GM19240 (cell line): ENCODE measurements around the gene PHLDA2.

Source experiments
- DNase-seq: peaks from one replicate; pipeline ENCODE4 v3.0.0; 2011; ENCODE audit warnings: low spot score; ENCODE audit not compliant: insufficient read length

Gene PHLDA2

DNA sequence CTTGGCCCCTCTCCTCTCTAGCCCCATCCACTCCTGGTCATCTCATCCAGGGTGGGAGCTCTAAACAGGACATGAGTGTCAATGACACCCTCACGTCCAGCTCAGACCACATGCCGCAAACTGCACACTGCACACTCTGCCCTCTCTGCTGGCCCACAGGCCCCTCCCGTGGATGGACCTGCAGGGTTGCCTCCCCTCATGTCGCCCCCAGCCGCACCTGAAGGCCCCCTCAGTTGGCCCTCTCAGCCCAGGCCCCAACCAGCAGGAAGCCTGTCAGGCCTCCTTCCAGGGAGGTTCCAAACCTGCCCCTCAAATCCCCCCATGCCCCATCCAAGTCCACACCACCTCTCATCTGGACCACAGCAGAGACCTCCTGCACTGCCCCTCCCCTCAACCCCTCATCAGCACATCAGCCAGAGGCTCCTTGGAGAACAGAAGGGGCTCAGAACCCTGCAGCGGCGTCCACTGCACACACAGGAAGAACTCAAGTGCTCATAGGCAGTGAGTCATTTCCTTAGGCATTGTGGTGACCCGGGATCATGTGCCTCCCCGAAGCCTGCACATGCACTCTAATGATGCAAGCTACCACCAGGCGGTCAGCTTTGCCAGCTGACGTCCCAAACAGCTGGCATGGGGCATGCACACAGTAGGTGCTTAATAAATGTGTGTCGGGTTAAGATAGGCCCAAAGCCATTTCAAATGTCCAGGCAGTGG, 30.7 kb downstream of the PHLDA2 start:
- no peak for DNase-seq

DNA sequence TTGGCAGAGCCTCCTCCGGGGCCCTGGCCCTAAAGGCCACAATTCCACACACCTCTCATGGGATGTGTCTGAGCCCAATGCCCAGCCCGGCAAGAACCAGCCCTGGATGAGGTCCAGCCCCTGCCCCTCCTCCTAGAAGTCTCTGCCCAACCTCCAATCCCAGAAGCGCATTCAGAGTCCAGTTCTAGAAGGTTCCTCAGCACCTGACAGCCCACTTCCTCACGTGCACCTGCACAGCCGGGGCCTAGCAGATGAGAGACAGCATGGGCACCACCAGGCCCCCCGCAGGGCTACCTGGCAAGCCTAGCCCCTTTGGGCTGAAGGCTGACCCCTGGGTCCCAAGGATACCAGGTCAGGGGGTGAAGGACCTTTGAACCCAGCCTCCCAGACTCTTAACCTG, 32.2 kb downstream of the PHLDA2 start:
- DNase-seq = no peak

GRCh38 chr11:2896047-2896446, 33.2 kb downstream of the PHLDA2 start:
- no peak for DNase-seq

DNA sequence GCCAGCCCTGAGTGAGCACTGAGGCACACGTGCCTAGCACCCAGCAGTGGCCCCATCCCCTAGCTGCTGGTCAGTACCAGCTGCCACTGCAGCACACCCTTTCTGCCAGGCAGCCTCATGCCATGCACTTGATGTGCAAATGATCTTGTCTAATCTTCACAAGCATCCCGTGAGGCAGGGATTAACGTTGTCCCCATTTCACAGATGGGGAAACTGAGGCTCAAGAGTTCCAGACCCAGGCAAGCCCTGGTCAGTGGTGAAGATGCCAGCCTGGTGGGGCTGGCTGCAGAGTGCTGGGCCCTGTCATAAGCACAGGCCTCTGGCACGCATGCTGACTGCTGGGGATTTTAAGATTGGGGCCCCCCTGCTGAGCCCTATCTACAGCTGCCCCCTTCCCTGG, 35.3 kb downstream of the PHLDA2 start:
- DNase-seq = no peak

GRCh38 chr11:2892967-2893528, 36.2 kb downstream of the PHLDA2 start:
- no peak for DNase-seq

DNA sequence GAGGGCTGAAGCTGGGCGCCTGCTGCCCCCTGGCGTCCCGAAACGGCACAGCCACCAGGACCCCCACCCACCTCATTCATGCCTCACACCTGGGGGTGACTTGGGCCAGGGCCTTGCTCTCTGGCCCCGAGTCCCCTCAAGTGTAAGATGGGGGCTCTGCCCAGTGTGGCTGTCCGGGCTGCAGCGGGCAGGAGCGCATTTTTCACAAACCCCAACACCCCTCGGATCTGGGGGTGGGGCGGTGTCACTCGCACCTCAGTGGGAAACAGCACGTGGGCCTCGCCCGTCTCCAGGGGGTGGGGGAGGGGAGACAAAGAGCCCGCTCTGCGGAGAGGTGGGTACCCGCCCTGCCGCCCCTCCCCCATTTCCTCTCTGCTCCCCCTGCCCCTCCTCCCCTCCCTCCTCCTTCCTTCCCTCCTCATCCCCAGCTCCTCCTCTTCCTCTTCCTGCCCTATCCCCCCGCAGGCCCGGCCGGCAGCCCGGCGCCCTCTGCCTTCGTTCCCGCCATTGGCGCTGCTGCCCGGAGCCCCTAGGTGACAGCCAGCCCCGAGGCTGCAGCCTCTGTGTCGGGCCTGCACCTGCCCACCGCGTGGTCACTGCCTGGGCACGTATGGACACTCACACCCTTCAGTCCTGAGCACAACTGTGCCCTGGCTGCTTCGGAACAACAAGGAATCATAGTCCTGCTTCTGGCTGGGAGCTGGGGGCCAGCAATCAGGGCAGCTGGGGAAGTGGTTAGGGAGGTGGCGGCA, 36.8 kb downstream of the PHLDA2 start:
- DNase-seq = no peak

- no peak for DNase-seq
Observed at GRCh38 chr11:2891326-2892214, 37.6 kb downstream of the PHLDA2 start.

- DNase-seq = no peak
Observed at GRCh38 chr11:2890466-2891294, 38.5 kb downstream of the PHLDA2 start.

DNA sequence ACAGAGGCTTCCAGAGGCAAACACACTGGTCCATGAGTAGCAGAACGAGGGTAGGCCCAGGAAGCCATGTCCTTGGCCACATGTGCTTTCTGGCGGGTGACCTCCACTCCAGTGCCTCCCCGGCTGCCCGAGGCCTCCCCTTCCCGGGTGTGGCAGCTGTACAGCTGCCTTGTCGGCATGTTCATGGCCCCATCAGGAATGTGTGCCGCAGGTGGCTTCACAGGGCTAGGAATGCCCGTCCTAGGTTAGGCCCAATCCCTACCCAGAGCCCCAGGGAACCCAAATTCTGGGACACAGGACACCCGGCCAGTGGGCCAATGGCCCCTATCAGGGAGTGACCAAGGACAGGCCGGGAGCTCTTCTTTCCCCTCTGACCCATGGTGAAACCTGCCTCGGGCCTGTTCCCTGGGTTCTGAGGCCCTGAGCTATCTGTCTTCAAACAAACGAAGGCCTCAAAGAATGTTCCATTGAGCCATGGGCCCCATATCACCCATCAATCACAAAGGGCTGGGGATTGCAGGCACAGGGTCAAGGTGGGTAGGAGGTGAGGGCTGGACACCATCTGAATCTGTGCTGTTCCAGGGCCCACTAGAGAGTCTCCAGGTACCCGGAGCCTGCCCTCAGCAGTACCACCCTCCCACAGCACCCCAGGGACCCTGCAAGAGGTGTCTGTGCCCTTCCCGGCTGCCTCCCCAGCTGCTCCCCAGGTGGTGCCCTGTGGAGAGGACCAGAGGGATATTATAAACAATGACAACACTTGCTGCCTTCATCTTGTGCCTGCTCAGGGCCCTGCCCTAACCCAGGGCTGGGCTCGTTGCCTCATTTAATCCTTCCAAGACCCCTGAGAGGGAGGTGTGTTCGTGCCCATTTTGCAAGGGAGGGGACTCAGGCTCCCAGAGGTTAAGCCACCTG, 39.6 kb downstream of the PHLDA2 start:
- no peak for DNase-seq

DNA sequence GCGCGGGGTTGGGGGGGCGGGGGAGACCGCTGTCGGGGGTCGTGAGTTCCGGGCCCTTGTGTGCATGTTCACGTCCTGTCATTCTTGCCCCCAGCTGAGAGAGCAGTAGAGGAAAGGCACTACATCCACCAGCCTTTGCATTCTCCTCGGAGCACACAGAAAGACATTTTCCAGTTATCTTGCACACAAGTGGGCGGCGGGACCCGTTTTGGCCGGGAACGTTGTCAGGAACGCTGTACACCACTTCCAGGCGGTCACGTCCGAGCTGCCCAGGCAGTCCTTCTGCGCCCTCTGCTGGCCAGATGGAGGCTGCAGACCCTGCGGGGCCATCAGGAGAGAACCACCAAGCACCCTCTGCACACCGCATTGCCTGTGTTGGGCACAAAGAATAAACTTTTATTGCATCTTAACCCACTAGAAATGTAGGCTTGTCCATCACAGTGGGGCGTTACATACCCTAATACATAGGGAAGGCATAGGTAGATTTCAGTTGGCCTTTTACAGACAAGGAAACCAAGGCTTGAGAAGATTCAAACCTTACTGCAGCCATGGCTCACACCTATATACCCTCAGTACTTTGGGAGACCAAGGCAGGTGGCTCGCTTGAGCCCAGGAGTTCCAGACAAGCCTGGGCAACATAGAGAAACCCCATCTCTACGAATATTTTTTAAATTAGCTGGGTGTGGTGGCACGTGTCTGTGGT, 40.8 kb downstream of the PHLDA2 start:
- peak; percentile 84 for DNase-seq

DNA sequence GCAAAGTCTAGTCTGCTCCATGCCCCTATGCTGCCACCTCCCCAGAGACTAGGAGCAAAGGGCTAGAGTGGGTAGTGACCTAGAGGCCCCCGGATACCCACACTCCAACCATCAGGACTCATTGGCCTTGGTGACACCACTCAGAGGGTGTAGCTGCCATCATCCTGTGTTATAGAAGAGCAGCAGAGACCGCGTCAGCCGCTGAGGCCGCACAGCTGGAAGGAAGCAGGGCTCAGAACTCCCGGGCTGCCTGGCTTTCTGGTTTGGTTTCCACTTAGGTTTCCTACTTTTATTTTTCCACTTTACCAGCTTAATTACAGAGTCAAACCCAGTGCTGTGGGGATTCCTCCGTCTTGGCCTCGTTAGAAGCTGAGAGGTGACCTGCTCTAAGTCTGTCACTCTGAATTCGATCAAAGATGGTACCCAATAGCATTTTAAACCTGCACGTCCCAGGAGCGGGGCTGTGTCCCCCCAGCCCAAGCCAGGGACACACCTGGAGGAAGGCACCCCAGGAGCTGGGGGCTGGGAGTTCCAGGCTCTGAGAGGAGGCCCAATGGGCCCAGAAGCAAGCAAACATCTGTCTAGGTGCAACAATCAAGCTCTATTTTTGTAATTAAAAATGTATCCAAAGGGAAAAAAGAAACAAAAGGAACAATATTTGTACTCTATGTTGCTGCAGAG, 41.6 kb downstream of the PHLDA2 start:
- no peak for DNase-seq

- no peak for DNase-seq
Observed at GRCh38 chr11:2886936-2887335, 42.3 kb downstream of the PHLDA2 start.

DNA sequence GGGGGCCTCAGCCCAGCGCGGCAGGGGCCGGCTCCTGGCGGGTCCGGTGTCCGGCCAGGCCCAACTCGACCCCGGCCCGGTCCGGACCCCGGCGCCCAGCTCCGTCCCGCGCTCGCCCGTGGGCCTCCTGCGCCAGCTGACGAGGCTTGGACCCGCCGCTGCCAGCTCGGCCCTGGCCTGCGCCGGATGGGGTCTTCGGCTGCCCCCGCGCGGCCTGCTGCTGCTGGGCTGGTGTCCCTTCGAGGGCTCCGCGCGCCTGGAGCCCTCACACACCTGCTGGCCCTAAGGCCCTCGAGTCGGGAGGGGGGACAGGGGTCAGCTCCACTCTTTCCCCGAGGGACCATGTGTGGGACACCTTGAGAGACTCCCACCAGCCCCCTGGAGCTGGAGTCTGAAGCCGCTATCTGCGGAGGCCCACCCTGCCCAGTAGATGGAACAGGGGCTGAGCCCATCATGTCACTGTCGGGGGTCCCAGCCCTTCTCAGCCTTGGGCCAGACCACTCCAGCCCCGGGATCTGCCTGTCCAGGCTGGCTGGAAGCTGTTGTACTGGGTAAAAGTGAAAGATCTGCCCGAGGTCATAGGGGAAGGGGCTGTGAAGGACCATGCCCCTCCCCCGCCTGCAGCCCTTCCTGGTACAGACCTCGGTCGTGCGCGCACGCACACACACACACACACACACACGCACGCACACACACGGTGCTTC, 42.9 kb downstream of the PHLDA2 start:
- no peak for DNase-seq

DNA sequence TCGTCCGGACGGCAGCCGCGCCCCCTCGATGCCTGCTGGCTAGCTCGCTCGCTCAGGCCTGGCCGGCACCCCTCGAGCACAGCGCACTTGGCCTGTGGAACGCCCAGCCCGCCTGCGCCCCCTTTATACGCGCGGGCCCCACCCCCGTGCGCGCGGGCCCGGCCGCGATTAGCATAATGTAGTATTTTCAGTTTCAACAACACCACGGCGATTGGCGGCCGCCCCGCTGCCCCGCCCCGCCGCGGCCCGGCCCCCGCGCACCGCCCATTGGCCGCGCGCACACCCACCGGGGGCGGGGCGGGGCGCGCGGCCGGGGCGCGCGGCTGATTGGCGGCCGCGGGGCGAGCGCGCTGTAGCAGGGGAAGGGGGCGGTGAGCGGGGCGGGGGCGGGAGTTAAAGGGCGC, 43.5 kb downstream of the PHLDA2 start, which contains the start of gene CDKN1C:
Gene CDKN1C (minus strand): TSS at position 98 of the 404 bp plus-strand sequence. CDS start 319 bp downstream, outside the sequence.
- DNase-seq = peak; percentile 93

- no peak for DNase-seq
Observed at GRCh38 chr11:2885017-2885677, 44.1 kb downstream of the PHLDA2 start.

DNA sequence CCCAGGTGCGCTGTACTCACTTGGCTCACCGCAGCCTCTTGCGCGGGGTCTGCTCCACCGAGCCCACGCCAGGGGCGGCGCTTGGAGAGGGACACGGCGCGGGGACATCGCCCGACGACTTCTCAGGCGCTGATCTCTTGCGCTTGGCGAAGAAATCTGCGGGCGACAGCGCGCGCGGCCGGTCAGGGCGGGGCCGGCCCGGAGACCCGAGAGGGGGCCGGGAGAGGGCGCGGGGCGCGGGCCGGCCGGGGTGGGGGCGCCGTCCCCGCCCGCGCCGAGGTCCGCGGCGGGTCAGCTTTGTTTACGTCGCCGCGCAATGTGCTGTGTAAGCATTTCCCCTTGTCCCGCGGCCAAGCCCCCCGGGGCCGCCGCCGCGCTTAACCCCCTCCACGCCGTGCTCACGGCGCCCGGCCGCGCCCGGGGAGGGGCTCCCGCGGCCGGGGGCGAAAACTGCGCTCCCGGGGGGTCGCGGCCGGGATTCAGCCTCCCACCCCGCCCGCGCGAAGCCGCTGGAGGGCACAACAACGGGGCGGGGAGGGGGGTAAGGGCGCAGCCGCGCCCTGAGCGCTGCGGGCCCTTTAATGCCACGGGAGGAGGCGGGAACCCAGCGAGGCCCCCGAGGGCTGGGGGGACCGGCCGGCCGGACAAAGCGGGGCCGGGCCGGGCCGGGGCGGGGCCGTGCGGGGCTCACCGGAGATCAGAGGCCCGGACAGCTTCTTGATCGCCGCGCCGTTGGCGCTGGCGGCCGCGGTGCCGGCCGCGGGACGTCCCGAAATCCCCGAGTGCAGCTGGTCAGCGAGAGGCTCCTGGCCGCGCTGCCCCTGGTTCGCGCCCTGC, 45.0 kb downstream of the PHLDA2 start:
- DNase-seq = no peak
